NT2/D1 (cell line): ENCODE measurements around the gene CTRL.

ENCODE experiments used
- DNase-seq: peaks from one replicate; pipeline ENCODE4 v3.0.0-alpha.2; 2011; ENCODE audit warnings: low read depth, low spot score
- H3K27me3 ChIP-seq: 2 replicates; pipeline ENCODE4 v1.6.0; 2011; ENCODE audit warnings: mild to moderate bottlenecking; ENCODE audit not compliant: insufficient read length, insufficient read depth
- H3K36me3 ChIP-seq: 2 replicates; pipeline ENCODE4 v1.6.1; 2011; ENCODE audit warnings: mild to moderate bottlenecking, low read length, mixed read lengths; ENCODE audit not compliant: insufficient read depth, insufficient read length
- H3K4me1 ChIP-seq: 2 replicates; pipeline ENCODE4 v1.5.1; 2011; ENCODE audit not compliant: insufficient read depth, insufficient read length
- H3K4me3 ChIP-seq: 2 replicates; pipeline ENCODE4 v1.5.1; 2011; ENCODE audit warnings: low read depth; ENCODE audit not compliant: insufficient read length
- H3K9ac ChIP-seq: 2 replicates; pipeline ENCODE4 v1.6.0; 2011; ENCODE audit warnings: low read depth; ENCODE audit not compliant: insufficient read length
- H3K9me3 ChIP-seq: 2 replicates; pipeline ENCODE4 v1.5.1; 2011; ENCODE audit warnings: mild to moderate bottlenecking, low read length; ENCODE audit not compliant: insufficient read depth
- SUZ12 ChIP-seq: IDR thresholded peaks from 2 replicates; pipeline ENCODE4 v1.6.1; 2011; ENCODE audit not compliant: insufficient read length, insufficient read depth; ENCODE audit errors: extremely low read depth
- YY1 ChIP-seq: IDR thresholded peaks from 2 replicates; pipeline ENCODE4 v1.6.1; 2011; ENCODE audit not compliant: insufficient read length, insufficient read depth
- ZNF274 ChIP-seq: IDR thresholded peaks from 2 replicates; pipeline ENCODE4 v1.6.1; 2011; ENCODE audit warnings: mild to moderate bottlenecking, low read depth, low read length

The CTRL gene

DNA sequence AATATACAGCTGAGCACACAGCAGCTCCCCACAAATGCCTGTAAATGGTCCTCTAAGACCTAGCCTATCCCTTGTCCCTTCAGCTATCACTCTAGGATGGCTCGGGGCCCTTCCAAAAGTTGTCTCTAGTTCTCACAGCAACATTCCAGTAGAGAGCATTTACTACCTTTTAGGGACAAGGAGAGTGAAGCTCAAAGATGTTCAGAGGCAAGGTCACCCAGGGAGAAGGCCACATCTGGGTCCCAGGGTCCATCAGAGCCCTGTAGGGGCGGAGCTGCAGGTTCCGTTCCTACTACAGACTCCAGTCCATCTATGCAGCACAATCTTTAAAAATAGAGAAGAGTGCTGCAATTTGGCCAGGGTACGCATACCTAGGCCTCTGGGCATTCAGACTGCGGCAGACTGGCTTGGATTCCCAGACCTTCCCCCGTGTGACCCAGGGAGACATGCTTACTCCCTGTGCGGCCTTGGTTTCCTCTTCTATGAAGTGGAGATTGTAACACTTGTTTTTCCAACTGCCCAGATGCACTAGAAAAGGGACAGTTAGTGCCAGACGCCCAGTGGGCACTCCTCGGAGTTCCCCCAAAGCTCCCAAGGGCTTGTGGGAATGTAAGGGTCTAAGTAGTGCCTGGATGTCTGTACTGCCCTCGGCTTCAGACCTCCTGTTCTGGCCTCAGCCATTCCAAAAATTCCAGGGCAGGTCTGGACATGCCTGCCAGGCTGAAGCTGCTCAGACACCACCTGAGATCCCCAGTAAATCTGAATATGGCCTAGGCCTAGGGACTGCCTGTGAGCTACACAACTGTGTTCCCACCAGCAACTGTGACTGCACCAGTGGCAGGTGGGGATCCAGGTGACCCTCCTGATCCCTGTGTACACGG lies 34.2 kb upstream of the CTRL start:
- Histone ChIP-seq H3K36me3 (peaks cover 65% of the 10 kb centered on the region), H3K27me3 (no peaks in the 10 kb centered on the region), H3K9ac (peak overlapping the region; percentile 54), H3K9me3 (no peaks in the 10 kb centered on the region), H3K4me3 (no peak overlapping the region), H3K4me1 (peaks cover 26% of the 10 kb centered on the region)
- no peak for DNase-seq
- no peak for TF ChIP-seq SUZ12
- no peak for TF ChIP-seq YY1
- no peak for TF ChIP-seq ZNF274

DNA sequence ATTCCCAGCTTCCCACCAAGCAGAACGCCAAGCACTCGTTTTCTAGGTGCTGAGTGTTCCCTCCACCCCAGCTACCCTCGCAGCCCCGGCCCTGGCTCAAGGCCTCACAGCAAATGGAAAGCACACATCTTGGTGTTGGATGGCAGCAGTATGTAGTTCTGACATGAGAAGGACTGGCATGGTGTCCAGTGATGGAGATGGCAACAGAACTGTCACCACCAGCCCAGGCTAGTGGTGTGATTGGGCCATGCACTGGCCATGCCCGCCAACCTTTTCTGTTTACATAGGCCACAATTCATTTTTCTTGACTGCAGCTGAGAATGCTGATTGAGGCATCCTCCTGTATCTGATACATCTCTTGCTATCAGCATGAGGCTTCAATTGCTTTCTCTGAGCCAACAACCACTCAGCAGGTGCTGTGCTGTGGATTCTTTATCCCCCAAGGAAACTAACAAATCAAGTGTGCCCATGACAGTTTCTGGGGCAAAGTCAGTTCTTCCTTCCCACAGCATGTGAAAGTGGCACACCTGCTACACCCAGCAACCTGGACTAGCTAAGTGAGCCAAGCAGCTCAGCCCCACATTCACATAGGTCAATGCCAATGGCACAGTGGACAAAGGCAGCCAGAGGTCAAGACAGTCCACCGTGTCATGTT lies 32.9 kb upstream of the CTRL start:
- no peaks in the 10 kb centered on the region for H3K9me3 ChIP-seq
- H3K27me3 ChIP-seq = no peaks in the 10 kb centered on the region
- peaks cover 78% of the 10 kb centered on the region for H3K36me3 ChIP-seq
- TF ChIP-seq YY1 (no peak), ZNF274 (no peak), SUZ12 (no peak)
- no peak overlapping the region for H3K4me3 ChIP-seq
- H3K9ac ChIP-seq = no peak overlapping the region
- H3K4me1 ChIP-seq = peaks cover 30% of the 10 kb centered on the region
- no peak for DNase-seq

DNA sequence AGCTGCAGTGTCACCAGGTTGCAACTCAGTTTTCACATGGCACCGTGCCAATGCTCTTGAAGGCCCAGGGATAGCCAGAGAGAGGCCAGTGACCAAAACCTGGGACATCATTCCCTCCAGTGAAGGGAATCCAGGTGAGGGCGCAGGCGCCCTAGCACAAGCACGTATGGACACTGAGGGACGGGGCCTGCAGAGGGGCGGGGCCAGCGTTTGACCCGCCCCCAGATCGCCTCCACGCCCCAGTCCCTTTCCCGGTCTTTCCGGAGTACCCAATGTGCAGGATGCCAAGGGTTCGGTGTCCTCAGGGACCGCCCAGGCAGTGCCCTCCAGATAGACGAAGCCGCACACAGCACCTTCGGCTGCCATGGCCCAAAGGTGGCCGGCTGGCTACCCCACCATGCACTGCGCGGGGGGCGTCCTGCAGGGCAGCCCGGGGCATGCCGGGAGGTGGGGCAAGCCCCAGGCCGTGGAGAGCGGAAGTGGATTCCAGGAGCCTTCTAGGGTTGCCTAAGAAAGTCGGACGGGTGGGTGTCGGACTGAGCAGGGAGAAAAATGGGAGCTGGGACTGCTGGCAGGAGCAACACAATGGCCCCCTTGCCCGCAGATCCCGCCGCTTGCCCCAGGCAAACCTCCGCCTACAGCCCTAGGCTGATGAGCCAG lies 32.1 kb upstream of the CTRL start:
- Histone ChIP-seq H3K4me1 (peaks cover 27% of the 10 kb centered on the region), H3K9ac (no peak overlapping the region)
- no peak for DNase-seq

DNA sequence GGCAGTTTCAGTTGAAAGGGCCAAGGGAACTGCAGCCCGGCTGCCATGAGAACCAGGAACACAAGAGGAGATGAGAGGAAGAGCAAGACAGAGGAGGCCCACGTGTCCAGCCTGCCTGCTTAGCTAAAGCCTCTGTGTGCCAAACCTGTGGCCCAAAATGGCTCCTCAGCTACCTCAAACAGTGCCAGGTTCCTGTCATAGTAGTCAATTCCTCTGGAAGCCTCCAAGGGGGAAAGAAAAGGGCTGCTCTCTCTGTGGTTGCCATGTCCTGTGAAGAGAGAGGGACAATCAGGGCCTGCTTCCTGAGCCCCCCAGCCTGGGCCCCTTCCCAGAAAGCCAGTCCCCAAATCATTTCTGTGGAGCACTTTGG lies 31.6 kb upstream of the CTRL start:
- Histone ChIP-seq H3K36me3 (peaks cover 91% of the 10 kb centered on the region), H3K4me3 (no peak overlapping the region), H3K27me3 (no peaks in the 10 kb centered on the region), H3K9me3 (no peaks in the 10 kb centered on the region), H3K4me1 (peaks cover 26% of the 10 kb centered on the region), H3K9ac (no peak overlapping the region)
- no peak for DNase-seq
- TF ChIP-seq SUZ12 (no peak), ZNF274 (no peak), YY1 (no peak)

More for the DNA sequence above, 32.1 kb upstream of the CTRL start:
- H3K4me3 ChIP-seq = no peak overlapping the region
- TF ChIP-seq SUZ12 = no peak
- TF ChIP-seq ZNF274 = no peak
- no peak for TF ChIP-seq YY1
- H3K36me3 ChIP-seq = peaks cover 86% of the 10 kb centered on the region
- no peaks in the 10 kb centered on the region for H3K9me3 ChIP-seq
- H3K27me3 ChIP-seq = no peaks in the 10 kb centered on the region

DNA sequence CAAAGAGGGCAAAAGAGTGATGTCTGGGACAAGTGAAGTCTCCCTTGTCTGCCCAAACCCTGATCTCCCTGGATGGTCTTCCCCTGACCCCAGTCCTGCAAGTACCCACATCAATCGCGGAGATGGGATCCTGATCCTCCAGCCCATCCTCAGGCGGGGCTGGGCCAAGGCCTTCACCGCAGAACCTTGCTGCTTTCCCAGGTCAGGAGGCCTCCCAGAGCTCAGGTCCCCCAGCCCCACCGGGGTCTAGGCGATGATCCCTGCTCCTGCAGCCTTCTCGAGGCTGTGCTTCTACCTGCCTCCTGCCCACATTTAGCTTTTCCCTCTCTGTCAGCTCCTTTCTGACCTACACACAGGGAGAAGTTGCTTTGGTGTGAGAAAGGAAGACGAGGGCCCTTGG lies 30.5 kb upstream of the CTRL start:
- no peak overlapping the region for H3K9ac ChIP-seq
- peaks cover 23% of the 10 kb centered on the region for H3K4me1 ChIP-seq
- no peak overlapping the region for H3K4me3 ChIP-seq
- no peaks in the 10 kb centered on the region for H3K27me3 ChIP-seq
- H3K36me3 ChIP-seq = peaks cover 98% of the 10 kb centered on the region
- DNase-seq = no peak
- H3K9me3 ChIP-seq = no peaks in the 10 kb centered on the region
- no peak for TF ChIP-seq YY1
- TF ChIP-seq SUZ12 = no peak
- TF ChIP-seq ZNF274 = no peak

DNA sequence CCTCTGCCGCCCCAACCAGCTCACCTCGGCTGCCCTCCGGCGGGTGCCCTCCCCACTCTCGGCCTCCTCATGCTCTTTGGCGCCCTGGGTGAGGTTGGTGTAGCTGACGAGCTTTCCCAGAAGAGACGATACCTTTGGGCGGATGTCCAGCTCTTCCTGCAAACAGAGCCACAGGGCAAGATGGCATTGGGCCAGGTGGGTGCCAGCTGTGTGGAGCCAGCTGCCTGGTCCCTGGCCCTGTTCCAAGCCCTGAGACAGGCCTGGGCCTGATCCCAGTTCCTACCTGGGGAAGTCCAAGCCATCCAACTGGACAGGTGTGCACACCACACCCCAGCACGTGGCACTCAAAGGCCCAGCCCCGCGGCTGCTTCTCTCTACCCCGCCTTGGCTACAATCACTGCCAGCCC lies 29.9 kb upstream of the CTRL start:
- TF ChIP-seq ZNF274 (no peak), YY1 (no peak), SUZ12 (no peak)
- Histone ChIP-seq H3K4me3 (no peak overlapping the region), H3K4me1 (peaks cover 17% of the 10 kb centered on the region), H3K9me3 (no peaks in the 10 kb centered on the region), H3K27me3 (no peaks in the 10 kb centered on the region), H3K9ac (peak overlapping the region; percentile 1), H3K36me3 (peaks cover 95% of the 10 kb centered on the region)
- no peak for DNase-seq
